Endodermal cell (in vitro differentiated cells): ENCODE results near the gene VWA8. TPM values are rescaled to one million over a fixed set of nuclear protein-coding genes. Genes with fewer than 3 reads are reported as not detected.
"Not testable (repeated sequence)": the region's sequence is repeated elsewhere in the genome, so short reads cannot be mapped to it uniquely, and the experiment has no call there.

Source experiments
- DNase-seq: peaks from one replicate; pipeline ENCODE4 v3.0.0-alpha.2; 2017
- H3K27ac ChIP-seq: 2 replicates; pipeline ENCODE4 v1.5.1; 2013; ENCODE audit warnings: mild to moderate bottlenecking, low read depth, low read length, moderate library complexity
- H3K27me3 ChIP-seq: 2 replicates; pipeline ENCODE4 v1.6.1; 2013; ENCODE audit warnings: mild to moderate bottlenecking, low read length, moderate library complexity; ENCODE audit not compliant: insufficient read depth, control insufficient read depth, poor library complexity, severe bottlenecking
- H3K36me3 ChIP-seq: 2 replicates; pipeline ENCODE4 v1.7.0; 2013; ENCODE audit warnings: mild to moderate bottlenecking, low read length, moderate library complexity; ENCODE audit not compliant: control insufficient read depth, insufficient read depth
- H3K4me1 ChIP-seq: one replicate; pipeline ENCODE4 v1.7.0; 2013; ENCODE audit warnings: low read length; ENCODE audit not compliant: control insufficient read depth, insufficient read depth
- H3K4me3 ChIP-seq: 2 replicates; pipeline ENCODE4 v1.5.1; 2013; ENCODE audit warnings: mild to moderate bottlenecking, low read length, moderate library complexity
- H3K9ac ChIP-seq: 2 replicates; pipeline ENCODE4 v1.6.1; 2013; ENCODE audit warnings: mild to moderate bottlenecking, low read length, moderate library complexity; ENCODE audit not compliant: poor library complexity, severe bottlenecking; ENCODE audit errors: extremely low read depth
- H3K9me3 ChIP-seq: 2 replicates; pipeline ENCODE4 v1.6.1; 2013; ENCODE audit warnings: mild to moderate bottlenecking, low read length, moderate library complexity; ENCODE audit not compliant: control insufficient read depth
- H3K27ac Mint-ChIP-seq: 2 replicates; pipeline ENCODE4 v1.8.0; 2020; ENCODE audit warnings: mixed read lengths
- H3K27me3 Mint-ChIP-seq: 2 replicates; pipeline ENCODE4 v1.8.0; 2021; ENCODE audit warnings: mild to moderate bottlenecking, mixed read lengths; ENCODE audit not compliant: insufficient read depth
- H3K36me3 Mint-ChIP-seq: 2 replicates; pipeline ENCODE4 v1.8.0; 2020; ENCODE audit warnings: low read depth, mixed read lengths
- H3K4me1 Mint-ChIP-seq: 2 replicates; pipeline ENCODE4 v1.8.0; 2020; ENCODE audit warnings: mixed read lengths
- H3K4me3 Mint-ChIP-seq: 2 replicates; pipeline ENCODE4 v1.8.0; 2020; ENCODE audit warnings: mild to moderate bottlenecking, moderate library complexity, mixed read lengths
- H3K9me3 Mint-ChIP-seq: 2 replicates; pipeline ENCODE4 v1.8.0; 2020; ENCODE audit warnings: mild to moderate bottlenecking, mixed read lengths
- CTCF ChIP-seq: fragments of 200-600 bp; sonication (generic); conservative IDR thresholded peaks from 2 replicates; pipeline ENCODE4 v1.5.0; 2021; ENCODE audit warnings: antibody characterized with exemption, mild to moderate bottlenecking
- WGBS, 2 experiments: methylation state at CpG; one replicate each; pipeline versions ENCODE4 v1.1.5 to v1.1.7; 2013; ENCODE audit warnings: missing lambda C conversion rate in 2 of 2, mixed read lengths in 1 of 2; ENCODE audit not compliant: insufficient coverage in 1 of 2, insufficient read length in 1 of 2; 5-methylcytosine and 5-hydroxymethylcytosine counted together
- total RNA-seq, 2 donors: library from RNA; stranded (reverse); fragmentation: NEBNext Ultra II Directional in 1 of 2; extraction: Animal tissue kit (Norgen Biotek cat#: 25700) in 1 of 2; gene quantifications; 2 replicates in 1 of 2; 3 replicates in 1 of 2; pipeline ENCODE4 v1.2.1, GENCODE V29; 2021

The VWA8 gene
- total RNA-seq, 2 donors from 2014 or later = 24.6 to 25.6 TPM

DNA sequence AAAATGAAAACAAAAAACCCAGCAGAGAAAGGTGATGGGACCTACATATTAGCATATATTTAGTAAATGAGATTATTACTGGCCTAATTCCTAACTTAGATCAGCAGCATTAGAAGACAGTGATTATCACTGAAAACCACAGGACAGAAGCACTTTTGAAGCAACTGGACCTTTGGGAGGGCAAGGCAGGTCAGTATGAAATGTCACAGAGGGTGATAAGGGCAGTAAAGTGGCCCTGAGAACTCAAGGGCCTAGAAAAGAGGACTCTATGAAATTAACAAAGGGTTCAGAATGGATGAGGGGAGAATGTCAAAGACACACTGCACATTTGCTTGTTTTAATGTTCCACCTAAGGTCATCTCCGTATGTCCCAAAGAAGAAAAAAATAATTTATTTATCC is 148.7 kb downstream of the VWA8 start:
- Histone ChIP-seq H3K9me3 (peaks cover 33% of the 10 kb centered on the region), H3K27me3 (no peaks in the 10 kb centered on the region), H3K4me3 (no peak overlapping the region), H3K36me3 (peaks cover 42% of the 10 kb centered on the region), H3K4me1 (no peaks in the 10 kb centered on the region), H3K27ac (no peak overlapping the region), H3K9ac (no peak overlapping the region)
- H3K27me3 Mint-ChIP-seq = no peaks in the 10 kb centered on the region
- no peak overlapping the region for H3K27ac Mint-ChIP-seq
- DNase-seq = no peak
- WGBS, 2 experiments = no CpG with 5 or more reads among the region's 1 CpG
- peaks cover 30% of the 10 kb centered on the region for H3K9me3 Mint-ChIP-seq
- H3K4me3 Mint-ChIP-seq = no peak overlapping the region
- no peak for TF ChIP-seq CTCF
- no peaks in the 10 kb centered on the region for H3K4me1 Mint-ChIP-seq
- peaks cover 52% of the 10 kb centered on the region for H3K36me3 Mint-ChIP-seq

DNA sequence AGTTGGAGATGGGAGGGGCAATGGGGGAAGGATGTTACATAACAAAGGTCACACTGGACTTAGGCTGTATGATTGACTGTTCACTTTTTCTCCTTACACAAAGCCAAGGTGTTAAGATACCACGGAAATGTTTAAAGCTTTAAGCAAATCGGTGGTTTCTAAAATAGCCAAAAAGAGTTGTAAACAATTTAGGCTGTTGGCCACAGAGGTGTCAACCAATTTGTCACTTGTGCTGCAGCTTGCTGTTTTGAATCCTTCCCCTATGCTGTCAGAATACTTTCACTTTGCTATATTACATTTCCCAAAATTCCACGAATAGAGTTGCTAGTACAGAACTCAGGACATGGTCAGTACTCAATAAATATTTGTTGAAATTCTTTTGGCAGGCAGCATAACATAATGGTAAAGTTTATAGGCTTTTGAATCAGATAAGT is 149.3 kb downstream of the VWA8 start:
- Mint-ChIP-seq H3K9me3 (peaks cover 25% of the 10 kb centered on the region), H3K4me3 (no peak overlapping the region), H3K4me1 (no peaks in the 10 kb centered on the region), H3K27ac (no peak overlapping the region), H3K36me3 (peaks cover 52% of the 10 kb centered on the region), H3K27me3 (no peaks in the 10 kb centered on the region)
- DNase-seq = no peak
- Histone ChIP-seq H3K9ac (no peak overlapping the region), H3K27me3 (no peaks in the 10 kb centered on the region), H3K4me1 (no peaks in the 10 kb centered on the region), H3K4me3 (no peak overlapping the region), H3K27ac (no peak overlapping the region), H3K9me3 (peaks cover 26% of the 10 kb centered on the region), H3K36me3 (peaks cover 36% of the 10 kb centered on the region)
- WGBS, 2 experiments = 84 to 100% methylated on average over 2 to 3 of the region's 3 CpGs
- TF ChIP-seq CTCF = no peak

DNA sequence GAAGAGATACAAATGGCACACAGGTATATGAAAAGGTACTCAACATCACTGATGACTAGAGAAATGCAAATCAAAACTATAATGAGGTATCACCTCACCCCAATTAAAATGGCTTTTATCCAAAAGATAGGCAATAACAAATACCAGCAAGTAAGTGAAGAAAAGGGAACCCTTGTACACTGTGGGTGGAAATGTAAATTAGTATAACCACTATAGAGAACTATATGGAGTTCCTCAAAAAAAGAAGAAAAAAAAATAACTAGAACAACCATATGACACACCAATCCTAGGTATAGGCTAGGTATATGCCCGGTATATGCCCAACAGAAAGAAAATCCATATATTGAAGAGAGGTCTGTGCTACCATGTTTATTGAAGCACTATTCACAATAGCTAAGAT is 150.9 kb downstream of the VWA8 start:
- H3K4me3 ChIP-seq = no peak overlapping the region
- H3K4me1 Mint-ChIP-seq = no peaks in the 10 kb centered on the region
- peaks cover 10% of the 10 kb centered on the region for H3K9me3 ChIP-seq
- whole genome bisulfite sequencing, 2 experiments = 100% methylated on average over 1 of the region's 1 CpG; no CpG with 5 or more reads in 1 of the 2 experiments
- no peak for DNase-seq
- peaks cover 23% of the 10 kb centered on the region for H3K36me3 ChIP-seq
- H3K4me3 Mint-ChIP-seq = no peak overlapping the region
- no peaks in the 10 kb centered on the region for H3K27me3 ChIP-seq
- TF ChIP-seq CTCF = no peak
- H3K4me1 ChIP-seq = no peaks in the 10 kb centered on the region
- H3K36me3 Mint-ChIP-seq = peaks cover 46% of the 10 kb centered on the region
- peaks cover 9% of the 10 kb centered on the region for H3K9me3 Mint-ChIP-seq
- H3K27me3 Mint-ChIP-seq = no peaks in the 10 kb centered on the region
- H3K9ac ChIP-seq = no peak overlapping the region
- no peak overlapping the region for H3K27ac ChIP-seq
- H3K27ac Mint-ChIP-seq = no peak overlapping the region

- 95% methylated on average over 3 of the region's 3 CpGs; no CpG with 5 or more reads in 1 of the 2 experiments for WGBS, 2 experiments
These were observed 157.5 kb downstream of the VWA8 start for GRCh38 chr13:41803445-41803735.

More at GRCh38 chr13:41803445-41803735, 157.5 kb downstream of the VWA8 start:
- H3K4me1 Mint-ChIP-seq, H3K9me3 ChIP-seq, H3K27ac Mint-ChIP-seq, DNase-seq, H3K4me3 ChIP-seq, H3K27ac ChIP-seq, H3K27me3 ChIP-seq, H3K27me3 Mint-ChIP-seq, H3K9ac ChIP-seq, H3K9me3 Mint-ChIP-seq, H3K4me3 Mint-ChIP-seq, H3K4me1 ChIP-seq, H3K36me3 ChIP-seq: not testable (repeated sequence)
- H3K36me3 Mint-ChIP-seq = peaks cover 46% of the 10 kb centered on the region
